NT2/D1 (cell line): ENCODE results near the gene ATP6V1A.

Source experiments
- SUZ12 ChIP-seq: IDR thresholded peaks from 2 replicates; pipeline ENCODE4 v1.6.1; 2011; ENCODE audit not compliant: insufficient read length, insufficient read depth; ENCODE audit errors: extremely low read depth
- YY1 ChIP-seq: IDR thresholded peaks from 2 replicates; pipeline ENCODE4 v1.6.1; 2011; ENCODE audit not compliant: insufficient read length, insufficient read depth
- ZNF274 ChIP-seq: IDR thresholded peaks from 2 replicates; pipeline ENCODE4 v1.6.1; 2011; ENCODE audit warnings: mild to moderate bottlenecking, low read depth, low read length

DNA sequence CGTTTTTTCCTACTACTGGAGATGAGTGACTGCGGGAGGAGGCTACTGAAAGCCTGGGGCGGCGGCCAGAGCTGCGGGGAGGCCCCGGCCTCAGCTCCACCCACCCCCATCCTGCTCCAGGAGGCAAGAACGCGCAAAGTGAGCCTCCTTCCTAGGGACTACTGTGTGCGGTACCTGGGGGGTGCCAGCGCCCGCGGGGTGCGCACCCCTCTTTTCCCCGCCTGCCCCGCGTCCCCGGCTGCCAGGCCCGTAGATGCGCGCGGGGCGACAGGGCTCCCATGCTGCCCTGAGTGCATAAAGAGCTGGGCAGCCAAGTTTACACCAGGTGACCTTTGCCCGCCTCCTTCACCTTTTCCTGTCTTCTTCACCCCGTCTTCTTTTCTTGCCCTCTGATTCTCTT is 47.9 kb upstream of the ATP6V1A start:
- TF ChIP-seq SUZ12 (no peak), ZNF274 (no peak), YY1 (no peak)
